CD4-positive, alpha-beta T cell treated with Interleukin-4 for 1 hour (primary cell): ENCODE data around the gene LDB2.
"Not testable (repeated sequence)": the region's sequence is repeated elsewhere in the genome, so short reads cannot be mapped to it uniquely, and the experiment has no call there.

ENCODE experiments used
- DNase-seq, 2 donors: peaks; one replicate each; pipeline ENCODE4 v3.0.0-alpha.2; 2020 to 2022

Gene LDB2

DNA sequence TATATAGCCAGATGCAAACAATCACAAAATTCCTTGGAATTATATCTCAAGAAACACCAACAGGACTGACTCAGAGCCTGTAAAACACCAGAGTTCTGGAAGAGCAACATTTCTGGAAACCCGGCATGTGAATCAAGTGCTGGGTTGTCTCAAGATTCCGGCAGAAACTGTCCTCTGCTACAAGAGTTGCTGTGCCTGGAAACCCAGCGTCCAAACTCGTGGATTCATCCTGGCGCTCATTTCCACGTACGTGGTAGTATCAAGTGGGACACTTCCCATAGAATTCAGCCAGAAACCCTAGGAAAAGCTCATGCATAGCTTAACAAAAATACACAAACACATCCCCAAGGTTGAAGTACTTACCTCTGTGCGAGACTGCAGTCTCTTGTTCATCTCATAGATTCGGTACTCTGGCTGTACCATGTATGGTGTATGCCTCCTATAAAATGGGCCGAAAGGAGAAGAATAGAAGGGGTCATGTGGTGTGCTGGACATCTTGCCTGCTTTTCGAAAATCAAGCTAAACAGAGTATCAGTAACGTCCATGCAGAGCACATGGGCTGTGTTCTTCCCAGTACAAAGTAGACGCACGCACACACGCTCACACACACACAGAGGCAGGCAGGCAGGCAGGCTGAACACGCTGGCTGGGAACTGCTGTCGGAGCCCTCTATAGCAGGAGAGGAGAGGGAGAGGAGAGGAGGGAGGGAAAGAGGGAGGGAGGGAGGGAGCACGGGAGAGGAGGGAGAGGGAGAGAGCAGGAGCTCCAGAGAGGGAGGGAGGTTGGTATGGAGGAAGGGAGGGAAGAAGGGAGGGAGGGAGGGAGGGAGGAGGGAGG, at the start of gene LDB2:
Gene LDB2, minus strand, starts transcription at position 655 of the 837 bp plus-strand sequence.
- DNase-seq = no peak

DNA sequence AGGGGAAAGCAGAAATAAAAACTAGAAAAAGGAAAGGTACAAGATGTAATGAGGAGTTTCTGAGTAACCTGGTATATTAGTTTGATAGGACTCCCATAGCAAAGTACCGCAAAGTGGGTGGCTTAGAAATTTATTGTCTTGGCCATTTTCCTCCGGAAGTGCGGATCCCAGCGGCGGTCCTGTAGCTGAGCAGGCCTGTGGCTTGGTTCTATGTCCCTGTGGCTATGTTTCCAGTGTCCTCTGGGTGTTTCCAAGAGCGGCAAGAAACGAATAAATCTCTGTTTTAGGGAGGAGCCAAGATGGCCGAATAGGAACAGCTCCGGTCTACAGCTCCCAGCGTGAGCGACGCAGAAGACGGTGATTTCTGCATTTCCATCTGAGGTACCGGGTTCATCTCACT, 44.0 kb upstream of the LDB2 start:
- DNase-seq = no peak

DNA sequence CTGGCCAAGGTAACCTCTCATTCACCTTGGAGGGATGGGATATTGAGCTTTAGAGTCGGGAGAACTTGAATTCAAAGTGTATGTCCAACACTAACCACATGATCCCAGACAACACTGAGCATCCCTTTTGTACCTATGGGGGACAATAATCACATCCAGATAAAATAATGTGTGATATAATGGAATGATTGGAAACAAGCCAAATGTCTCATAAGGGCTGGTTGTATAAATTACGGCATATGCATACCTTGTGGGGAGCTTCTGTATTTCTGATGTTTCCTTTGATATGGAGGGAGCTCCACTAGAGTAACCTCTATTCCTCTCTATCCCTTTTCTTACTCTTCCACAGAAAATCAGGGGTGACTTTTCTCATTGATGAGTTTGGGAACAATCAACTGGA, 40.7 kb upstream of the LDB2 start:
- no peak for DNase-seq

DNA sequence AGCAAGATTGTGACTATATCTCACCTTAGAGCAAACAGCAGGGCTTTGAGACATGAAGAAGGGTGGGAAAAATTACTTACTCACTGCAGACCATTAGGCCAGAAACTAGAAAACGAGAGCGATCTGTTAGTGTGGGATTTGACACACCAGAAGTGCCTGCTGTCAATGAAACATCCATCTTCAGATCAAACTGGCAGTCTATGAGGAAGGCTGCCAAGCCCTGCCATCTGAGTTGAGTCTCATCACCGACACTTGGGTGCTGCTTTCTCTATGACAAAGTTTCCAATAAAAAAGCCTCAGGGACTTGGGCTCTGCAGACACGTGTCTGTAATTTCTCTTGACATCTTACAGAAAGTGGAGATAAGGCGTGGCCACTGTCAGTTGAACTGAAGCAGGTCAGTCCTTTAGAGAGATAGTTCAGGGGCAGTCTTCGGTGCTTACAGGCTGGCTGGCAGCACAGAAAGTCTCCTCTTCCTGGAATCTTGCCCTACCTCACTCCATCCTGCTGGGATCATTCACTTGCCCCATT, 40.1 kb upstream of the LDB2 start:
- DNase-seq = no peak

DNA sequence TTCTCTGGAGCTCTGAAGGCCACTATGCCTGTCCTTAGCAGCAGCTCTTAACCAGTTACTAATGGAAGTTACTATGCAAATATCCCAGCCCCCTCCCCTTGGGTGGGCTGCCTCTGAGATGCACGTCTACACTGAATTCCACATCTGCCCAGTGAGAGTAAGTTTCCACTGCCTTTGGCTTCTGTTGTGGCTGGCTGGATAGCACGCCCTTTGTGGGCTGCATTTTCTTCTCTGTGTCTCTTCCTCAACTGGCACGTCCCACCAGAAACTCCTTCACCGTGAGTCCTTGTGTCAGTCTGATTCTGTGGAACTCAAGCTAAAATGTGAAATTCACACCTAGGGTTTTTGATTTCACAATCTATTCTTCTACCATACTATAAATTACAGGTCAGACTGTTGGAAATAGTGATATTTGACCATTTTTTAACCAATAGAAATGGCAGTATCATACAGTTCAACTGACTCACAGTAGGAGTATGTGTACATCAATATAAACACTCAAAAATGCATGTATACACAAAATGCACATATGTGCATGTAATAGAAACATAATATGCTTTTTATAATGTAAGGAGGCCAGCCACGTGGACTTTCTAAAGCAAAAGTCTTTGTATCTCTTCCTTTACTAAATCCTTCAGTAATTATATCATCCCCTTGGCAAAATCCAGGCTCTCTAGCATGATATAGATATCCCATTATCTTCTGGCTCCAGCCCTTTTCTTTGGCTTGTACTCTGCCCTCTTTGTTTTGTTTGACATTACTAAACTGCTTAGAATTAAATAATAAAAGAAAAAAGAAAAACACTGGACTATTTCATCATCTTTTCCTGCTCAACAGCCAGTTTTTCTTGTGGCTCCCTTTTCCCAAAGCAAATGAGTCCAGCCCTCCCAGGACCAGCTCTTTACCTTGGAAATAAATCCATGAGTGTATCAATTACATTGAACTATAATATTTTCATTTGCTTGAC, 33.2 kb upstream of the LDB2 start:
- no peak for DNase-seq

DNA sequence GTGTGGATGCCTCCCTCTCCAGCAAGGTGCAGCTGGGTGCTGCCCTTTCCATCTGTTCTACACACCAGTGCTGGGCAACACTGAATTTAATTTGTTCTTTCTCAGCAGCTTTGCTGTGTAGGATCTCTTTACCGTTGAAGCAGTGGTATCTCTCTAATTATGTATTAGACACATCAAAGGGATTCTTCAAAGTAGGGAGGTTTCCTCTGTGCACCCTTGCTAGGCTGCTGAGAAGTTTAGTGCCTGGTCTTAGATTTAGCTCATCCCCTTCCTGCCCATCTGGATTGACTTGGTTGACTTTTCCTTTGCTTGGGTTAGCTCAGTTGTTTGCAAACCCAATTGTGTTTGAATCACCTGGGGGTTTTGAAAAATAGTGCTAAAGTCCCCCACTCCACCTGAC, 27.8 kb upstream of the LDB2 start:
- DNase-seq = no peak

DNA sequence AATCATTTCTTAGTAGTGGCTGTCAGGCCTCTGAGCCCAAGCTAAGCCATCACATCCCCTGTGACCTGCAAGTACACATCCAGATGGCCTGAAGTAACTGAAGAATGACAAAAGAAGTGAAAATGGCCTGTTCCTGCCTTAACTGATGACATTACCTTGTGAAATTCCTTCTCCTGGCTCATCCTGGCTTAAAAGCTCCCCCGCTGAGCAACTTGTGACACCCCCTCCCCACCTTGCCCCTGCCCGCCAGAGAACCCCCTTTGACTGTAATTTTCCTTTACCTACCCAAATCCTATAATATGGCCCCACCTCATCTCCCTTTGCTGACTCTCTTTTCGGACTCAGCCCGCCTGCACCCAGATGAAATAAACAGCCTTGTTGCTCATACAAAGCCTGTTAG, 20.3 kb upstream of the LDB2 start:
- DNase-seq = not testable (repeated sequence)

DNA sequence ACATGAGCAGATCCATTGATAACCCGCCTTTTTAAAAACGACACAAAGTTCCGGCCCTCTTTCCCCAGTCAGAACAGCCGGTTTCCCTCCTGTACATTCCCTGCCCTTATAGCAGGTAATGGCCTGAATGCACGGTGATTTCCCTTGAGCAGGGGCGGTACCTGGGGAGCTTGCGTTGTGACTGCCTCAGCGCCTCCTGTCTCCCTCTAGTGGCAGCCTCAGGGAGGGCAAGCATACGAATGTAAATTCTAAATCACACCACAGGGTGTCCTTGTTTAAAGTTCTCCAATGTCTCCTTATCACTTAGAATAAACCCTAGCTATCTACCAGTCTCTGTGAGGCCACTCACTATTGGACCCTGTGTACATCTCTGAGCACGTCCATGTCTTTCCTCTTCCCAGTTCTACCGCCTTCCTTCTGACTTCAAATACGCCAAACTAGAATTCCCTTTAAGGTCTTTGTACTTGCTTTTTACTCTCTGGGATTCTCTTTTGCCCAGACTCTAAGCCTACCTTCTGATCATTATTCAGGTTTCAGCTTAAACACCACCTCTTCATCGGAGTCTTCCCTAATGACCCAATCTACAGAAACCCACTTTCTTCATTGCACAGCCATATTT, 18.4 kb upstream of the LDB2 start:
- DNase-seq = peak; percentile 70 to 73

DNA sequence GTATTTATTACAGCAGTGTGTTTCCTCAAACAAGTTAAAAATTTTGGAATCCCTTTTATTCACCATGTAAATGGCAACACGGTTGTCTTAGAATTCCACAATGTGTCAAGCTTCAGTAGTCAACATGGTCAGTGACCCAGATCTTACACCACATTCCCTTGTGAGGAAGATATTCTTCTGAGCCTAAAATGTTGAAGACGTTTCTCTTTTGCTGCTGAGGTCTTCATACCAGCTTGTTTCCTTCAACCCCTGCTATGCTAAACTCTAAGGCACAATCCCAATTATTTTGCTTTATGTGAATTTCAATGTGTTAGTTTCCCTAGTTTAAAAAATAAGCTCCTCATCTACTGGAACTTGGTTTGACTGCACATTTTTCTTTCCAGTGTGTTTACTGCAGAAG, 17.6 kb upstream of the LDB2 start:
- DNase-seq = no peak

DNA sequence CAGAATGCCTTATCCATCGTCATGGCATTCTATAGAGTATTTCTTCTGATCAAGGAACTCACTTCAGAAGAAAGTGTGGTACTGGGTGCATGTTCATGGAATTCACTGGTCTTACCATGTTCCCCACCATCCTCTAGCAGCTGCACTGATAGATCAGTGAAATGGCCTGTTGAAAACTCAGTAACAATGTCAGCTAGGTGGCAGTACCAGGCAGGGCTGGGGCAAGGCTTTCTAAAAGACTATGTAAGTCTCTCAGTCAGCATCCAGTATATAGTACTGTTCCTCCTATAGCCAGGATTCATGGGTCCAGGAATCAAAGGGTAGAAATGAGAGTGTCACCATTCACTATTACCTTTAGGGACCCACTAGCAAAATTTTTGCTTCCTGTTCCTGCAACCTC, 15.8 kb upstream of the LDB2 start:
- DNase-seq = no peak

DNA sequence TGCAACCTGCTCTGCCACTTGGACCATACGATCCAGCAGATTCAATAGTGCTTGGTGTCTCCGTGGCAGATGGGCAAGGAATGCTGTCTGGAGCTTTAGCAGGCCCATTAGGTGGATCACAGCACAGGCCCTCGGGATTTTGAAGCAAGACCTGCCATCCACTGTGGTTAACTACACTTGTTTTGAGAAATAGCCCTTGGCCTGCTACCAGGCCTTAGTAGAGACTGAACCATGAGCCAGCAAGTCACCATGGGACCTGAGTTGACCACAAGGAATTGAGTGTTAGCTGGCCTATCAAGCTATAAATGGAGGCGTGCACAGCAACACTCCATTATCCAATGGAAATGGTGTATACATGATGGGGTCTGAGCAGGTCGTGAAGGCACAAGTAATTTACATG, 14.5 kb upstream of the LDB2 start:
- DNase-seq = no peak

DNA sequence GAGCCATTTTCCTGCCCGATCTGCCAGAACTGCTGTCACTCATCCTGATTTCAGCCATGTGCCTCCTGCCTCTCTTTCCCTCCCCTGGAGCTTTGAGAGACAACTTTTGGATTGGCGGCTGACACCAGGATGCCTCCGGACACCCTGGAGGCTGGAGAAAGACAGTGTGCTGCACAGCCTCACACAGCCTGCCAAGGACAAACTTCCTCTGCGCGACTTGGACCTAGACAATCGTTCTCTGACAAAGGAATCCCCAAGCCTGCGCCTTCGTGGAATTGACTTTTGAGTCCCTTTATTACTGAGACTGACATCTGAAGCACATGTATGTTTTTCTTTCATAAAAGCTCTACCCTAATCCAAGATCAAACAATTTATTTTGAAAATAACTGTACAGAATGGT, 10.8 kb upstream of the LDB2 start:
- no peak for DNase-seq

DNA sequence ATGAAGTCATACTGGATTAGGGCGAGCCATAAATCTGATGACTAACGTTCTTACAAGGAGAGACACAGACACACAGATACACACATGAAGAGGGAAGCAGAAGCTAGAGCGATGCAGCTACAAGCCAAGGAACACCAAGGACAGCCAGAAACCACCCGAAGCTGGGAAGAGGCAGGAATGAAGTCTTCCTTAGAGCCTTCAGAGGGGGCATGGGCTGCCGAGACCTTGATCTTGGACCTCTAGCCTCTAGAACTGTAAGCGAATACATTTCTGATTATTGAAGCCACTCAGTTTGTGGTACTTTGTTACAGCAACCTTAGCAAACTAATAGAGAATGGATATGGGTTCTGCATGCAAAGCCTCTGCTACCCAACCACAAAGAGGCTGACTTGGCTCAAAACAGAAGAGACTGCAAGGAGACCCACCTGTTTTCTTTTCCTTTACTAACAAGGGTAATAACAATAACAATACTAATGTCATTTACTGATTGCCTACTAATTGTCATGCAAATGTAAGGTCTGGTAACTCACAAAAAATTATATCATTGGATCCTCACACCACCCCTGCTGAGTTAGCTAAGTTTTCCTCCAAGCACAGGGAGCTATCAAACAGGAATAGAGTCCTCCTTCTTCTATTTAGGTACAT, 10.1 kb upstream of the LDB2 start:
- no peak for DNase-seq

DNA sequence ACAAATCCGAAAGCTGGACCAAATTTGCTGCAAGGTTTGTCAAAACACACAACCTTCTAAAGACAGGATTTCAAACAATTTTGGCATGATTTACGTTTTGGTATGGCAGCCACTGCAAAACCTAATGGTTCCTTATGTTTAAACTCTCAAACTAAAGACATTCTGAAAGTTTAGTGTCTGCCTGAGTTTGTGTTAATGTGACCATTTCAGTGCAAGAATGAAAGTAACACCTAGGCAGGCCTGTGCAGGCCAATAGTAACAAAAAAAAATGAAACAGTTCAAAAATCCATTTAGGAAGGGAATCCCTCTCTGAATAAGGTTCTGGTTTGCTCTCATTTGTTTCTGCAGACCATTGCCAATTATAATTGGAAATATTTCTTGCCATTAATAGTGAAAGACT, 1.9 kb upstream of the LDB2 start:
- DNase-seq = no peak

DNA sequence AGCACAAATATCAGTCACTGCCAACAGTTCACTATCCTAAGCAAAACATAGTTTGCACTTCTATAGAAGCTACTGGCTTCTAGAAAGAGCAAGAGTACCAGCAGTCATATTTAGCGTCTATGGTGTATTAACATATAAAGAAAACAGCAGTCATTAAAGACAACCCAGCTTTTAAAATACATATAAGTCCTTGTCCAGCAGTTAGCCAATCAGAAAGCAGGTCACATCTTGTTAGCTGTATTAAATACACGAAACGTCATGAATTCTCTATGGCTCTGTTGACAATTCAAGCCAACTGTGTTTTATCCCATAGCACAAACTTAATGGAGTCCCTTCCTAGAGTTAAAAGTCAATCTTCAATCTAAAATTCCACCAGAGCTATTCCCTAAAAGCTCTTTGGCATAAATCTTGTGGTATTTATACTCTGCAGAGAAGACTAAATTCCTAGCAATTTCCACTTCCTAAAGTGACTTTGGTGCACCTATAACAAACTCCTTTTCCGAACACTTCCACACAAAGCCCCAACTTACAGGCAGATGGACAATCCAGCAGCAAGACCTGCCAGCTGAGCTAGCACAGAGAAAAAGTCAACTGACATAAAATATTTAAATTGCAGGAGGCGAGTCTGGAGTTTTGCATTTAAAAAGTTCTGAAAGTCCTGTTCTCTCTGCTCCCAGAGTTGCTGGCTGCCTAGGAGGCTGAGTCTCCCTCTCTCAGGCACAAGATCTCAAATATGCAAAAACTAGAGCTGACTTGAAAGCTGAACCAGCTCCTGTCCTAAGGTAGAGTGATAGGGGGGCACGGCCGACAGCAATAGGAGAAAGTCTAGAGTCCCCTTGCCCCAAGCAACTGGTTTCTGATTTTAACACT, 1.3 kb downstream of the LDB2 start:
- DNase-seq = no peak

DNA sequence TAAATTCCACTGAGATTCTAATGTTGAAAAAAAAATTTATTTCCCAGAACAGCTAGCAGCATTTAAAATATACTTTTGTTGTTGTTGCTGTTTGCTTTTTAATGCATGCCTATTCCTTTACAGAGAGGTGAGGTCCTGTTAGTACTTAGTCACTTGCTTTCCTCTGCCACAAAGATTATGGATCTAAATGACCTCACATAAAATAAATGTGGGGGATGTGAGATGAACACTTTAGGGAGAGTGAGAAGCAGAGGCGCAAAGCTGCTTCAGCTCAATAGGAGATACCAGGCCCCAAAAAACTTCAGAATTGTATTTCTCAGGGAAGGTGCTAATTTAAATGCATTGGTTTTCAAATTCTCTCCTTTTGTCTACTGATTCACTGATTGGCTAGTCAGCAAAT, 4.0 kb downstream of the LDB2 start:
- DNase-seq = no peak

DNA sequence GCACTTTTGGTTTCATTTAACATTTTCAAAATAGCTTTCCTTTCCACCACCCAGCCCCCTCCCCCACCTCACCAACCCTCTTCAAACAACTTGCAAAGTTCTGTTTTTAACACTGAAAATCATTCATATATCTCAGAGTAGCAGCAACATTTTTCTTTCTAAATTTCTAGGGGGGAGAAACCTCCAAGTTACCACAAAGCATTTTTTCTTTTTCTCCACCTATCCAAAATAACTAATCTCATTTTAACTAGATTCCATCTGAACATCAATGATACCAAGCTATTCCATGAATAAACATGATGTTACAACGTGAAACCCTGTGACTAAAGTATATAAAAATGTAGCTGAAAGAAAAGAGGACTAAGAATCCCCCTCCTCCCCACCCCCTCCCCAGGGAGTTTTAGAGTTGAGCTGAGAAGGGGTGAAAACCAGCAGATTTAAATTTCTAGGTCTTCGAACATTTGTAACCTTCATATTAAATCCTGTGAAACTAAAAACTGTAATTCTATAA, 5.2 kb downstream of the LDB2 start:
- no peak for DNase-seq

DNA sequence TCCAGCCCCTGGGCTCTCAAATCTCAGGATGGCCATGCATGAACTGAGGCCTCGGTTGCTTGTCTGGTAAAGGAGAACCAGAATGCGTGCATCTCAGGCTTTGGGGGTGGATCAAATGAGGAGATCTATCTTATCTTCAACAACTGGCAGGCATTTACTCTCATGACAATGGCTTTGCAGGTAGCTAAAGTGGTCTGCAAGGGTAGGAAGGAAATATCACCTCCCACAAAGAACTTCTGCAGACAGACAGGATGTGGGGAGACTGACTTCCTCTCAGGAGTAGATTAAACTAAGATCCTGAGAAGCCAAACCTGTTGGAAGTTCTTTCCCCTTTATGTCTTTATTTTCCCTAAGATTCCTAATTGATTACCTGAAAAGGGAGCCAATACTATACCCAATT, 7.8 kb downstream of the LDB2 start:
- DNase-seq = peak in 1 of 2 donors; percentile 15

DNA sequence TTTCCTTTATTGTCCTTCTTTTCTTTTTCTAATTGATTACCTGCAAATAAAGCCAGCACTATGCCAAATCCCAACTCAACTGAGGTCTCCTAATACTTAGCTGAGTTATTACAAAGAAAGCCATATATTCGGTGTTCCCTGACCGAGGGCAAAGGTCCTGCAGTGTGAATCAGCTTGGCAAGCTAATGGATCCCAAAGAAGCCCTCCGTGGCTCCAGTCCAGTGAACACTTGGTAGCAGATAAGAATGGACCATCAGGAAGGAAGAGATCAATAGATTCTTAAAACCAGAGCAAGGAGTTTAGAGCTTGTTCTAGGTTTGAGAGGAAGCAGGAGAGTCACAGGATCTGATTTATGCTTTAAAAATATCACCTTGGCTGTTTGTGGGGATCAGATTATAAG, 8.5 kb downstream of the LDB2 start:
- DNase-seq = no peak

DNA sequence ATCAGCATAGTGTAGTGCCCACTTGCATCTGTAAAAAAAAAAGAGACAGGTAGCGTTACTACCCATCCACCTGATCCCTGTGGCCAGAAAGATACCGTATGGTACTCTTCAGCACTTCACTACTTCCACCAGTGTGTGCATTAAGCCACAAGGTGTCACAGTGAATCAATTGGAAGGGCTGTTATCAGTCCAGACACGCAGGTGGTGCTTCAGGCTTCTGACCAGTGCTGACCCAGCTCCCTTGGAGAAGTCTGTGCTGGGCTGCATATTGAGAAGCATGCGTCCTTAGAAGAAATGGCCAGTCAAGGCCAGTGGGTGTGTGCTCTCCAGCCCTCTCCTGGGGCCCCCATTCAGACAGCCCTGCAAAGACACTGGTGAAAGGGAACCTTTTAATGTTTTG, 10.6 kb downstream of the LDB2 start:
- no peak for DNase-seq

DNA sequence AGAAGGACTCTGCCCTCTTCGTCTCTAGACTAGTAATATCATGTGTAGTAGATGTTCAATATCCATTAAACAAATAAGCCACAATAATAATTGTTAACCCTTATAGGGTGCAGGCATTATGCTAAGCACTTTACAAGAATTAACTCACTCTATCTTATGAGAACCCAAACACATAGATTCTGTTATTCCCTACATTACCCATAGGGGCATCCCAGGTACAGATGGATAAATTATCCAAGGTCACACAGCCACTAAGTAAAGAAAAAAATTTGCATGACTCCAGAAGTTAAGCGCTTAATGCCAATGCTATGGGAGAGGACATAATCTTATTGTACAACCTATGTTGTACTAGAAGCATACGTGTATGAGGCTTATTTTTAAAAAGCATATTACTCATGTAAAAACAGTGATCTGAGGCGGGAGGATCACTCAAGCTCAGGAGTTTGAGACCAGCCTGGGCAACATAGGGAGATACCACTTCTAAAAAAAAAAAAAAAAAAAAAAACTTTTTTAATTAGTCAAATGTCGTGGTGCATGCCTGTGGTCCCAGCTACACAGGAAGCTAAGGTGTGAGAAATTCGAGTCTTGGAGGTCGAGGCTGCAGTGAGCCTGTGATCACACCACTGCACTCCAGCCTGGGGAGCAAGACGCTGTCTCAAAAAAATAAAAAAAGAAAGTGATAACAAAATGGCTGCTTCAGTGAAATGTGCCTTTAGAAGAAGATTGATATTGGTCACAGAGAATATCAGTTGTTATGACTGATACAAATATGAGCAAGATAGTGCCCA, 13.6 kb downstream of the LDB2 start:
- DNase-seq = peak; percentile 14 to 15
